ENCODE data around the gene ST6GAL1.

Gene ST6GAL1

DNA sequence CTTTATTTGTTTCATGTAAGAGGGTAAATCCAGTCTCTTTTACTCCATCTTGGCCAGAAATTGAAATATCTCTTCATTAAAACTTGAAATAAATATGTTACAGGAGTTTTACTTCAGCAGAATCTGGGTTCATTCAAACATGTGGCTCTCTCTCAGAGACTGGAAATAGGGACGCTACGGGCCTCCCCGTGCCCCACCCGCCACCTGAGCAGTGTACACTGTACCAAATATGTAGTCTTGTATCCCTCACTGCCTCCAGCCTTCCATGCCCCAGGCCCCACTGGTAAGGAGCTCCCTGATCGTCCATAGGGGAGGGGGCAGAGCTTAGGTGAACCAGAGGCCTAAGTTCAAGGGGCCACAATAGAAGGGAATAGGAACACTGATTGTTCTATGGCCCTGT is 172.9 kb downstream of the ST6GAL1 start:
- DNase-seq (ENCODE audit: low read depth in 1 of 2, low spot score in 1 of 2), result no peak

DNA sequence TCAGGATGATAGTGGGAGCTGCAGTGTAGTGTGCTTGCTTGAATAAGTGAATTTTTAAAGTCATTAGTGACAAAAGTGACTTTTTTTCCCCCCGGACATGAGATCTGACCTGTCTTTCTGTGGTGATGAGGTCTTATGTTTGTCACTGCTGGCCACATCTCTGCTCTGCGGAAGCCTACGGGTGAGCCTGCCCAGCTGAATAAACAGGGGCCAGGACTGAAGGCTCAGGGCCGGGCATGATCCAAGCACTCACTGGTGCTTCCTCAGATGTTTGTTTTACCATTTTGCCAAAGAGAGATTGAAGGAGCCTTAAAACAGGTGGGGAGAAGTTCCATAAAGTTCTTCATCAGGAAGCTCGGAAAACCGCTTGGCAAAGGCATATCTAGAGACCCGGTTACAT is 174.0 kb downstream of the ST6GAL1 start:
- no peak for DNase-seq (ENCODE audit: low read depth in 1 of 2, low spot score in 1 of 2)

DNA sequence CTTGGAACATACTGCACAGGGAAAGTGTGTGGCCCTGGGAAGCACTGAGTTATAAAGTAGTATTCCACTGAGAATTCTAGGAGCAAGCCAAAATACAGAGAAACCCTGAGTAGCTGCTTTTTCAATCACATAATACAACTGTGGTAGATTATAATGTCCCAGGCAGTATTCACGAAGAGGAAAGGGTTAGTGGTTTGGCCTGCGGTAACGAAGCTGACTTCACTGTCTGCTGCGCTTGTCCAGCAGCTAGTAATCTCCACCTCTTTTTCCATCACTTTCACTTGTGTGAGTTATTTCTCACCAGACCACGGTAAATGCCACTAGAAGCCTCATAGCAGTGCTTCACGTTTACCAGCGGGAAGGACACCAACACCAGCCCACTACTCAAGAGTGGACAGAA is 174.6 kb downstream of the ST6GAL1 start:
- DNase-seq (ENCODE audit: low read depth in 1 of 2, low spot score in 1 of 2), result no peak

DNA sequence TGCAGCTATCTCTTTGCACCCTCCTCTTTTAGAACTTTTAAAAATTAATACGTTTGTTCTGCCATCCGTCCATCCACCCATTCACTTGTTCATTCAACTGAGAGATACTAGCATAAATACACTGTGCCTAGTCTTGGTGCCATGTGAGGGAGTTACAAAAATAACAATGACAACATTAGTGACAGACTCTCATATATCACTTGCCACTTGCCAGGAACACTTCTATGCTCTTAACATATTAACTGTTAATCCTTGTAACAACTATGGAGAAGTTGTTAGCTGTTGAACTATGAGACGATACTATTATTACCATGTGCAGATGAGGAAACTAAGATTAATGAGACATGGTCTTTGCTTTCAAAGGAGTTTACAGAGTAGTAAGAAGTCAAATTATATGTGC is 175.4 kb downstream of the ST6GAL1 start:
- no peak for DNase-seq (ENCODE audit: low read depth in 1 of 2, low spot score in 1 of 2)

DNA sequence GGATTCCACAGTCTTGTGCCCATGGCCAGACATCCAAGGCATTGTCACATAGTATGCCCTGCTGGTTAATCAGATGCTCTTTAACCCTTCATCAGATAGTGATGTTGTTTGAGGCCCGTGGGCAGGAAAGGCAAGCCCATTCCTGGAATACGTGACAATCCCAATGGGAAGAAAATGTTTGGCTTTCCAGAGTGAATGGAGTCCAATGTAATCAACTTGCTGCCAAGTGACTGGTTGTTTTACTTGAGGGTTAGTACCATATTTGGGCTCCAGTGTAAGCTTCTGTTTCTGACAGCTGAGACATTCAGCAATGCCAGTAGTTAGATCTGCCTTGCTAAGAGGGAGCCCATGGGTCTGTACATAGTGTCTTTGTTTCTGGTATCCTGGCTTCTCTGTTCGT is 177.7 kb downstream of the ST6GAL1 start:
- DNase-seq (ENCODE audit: low read depth in 1 of 2, low spot score in 1 of 2), result no peak

DNA sequence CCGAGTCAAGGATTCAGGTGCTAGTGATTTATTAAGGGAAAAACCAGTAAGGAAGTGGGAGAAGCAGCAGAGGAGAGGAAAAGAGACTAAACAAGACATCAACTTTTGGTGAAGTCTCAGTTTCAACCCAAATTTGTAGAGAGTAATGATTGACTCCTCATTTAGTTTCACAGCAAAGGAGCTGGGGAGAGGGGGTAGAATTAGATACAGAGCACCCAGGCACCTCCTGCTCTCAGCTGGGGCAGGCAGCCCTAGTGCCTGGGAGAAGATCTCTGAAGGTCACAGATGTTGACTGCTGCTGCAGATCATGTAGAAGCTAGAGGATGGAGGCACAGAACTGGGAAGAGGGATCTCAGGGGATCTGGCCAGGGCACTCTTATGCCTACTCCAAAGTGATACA is 179.8 kb downstream of the ST6GAL1 start:
- DNase-seq (ENCODE audit: low read depth in 1 of 2, low spot score in 1 of 2), result no peak

DNA sequence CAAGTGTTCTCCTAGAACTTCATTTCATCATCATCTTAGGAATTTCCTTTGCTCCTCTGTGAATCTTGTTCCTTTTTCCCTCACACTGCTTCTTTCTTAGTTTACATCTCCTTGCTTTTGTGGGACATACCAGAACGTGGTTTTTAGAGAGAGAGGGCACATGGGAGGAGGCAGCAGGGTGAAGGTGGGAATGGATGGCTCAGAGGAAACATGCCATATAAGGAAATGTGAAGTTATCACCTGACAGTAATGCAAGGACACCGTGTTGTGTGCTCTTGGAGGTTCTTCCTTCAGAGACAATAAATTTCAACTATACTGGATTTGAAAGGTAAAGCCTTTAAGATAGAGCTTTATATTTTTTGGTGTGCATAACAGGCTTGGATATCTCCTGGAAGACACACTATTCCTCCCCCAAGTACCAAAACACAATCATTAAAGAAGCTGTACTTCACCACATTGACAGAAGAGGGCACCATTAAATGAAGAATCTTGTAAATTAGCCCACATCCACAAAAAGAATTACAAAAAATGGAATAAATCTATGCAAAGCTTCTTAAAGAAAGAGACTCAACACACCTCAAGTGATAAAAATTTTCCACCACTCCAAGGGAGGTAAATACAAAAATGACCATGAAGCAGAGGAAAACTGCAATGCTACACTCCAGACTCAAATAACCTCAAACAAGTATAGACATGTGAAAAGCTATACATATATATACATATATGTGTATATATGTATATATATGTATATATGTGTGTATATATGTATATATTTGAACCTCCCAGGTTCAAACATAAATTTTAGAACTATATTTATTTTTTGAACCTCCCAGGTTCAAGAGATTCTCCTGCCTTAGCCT is 182.8 kb downstream of the ST6GAL1 start:
- DNase-seq (ENCODE audit: low read depth in 1 of 2, low spot score in 1 of 2), result no peak

DNA sequence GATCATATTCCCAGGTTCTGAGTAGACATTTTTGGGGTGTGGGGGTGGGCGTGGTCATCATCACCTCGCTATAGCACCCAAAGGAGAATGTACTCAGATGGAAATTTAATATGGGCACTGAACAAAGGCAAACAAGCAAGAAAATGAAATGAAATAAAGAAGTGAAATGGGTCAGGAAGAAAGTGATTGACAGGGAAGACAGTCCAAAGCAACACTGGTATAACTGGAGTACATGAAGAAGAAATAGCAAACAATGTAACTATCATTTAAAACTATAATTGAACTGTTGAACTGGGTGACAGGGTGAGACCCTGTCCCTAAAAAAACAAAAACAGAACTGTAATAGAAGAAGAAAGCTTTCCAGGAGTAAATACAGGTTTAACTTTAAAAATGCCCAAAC is 184.2 kb downstream of the ST6GAL1 start:
- DNase-seq (ENCODE audit: low read depth in 1 of 2, low spot score in 1 of 2), result no peak

DNA sequence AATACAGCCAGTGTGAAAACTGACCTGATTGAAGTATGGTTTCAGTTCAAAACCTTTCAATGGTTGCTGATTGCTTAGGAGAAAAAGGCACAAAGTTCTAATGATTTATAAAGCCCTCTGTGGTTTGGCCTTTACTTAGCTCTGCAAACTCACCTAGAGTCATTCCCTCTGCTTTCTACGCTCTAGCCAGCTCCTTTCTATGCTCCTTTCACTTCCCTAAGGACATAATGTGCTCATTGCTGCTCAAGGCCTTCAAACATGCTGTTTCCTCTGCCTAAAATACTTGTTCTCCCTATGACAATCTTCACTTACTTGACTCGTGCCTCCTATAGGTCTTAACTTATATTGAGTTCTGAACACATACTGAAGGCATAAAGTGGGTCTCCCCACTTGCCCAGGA is 190.0 kb downstream of the ST6GAL1 start:
- no peak for DNase-seq (ENCODE audit: low read depth in 1 of 2, low spot score in 1 of 2)

DNA sequence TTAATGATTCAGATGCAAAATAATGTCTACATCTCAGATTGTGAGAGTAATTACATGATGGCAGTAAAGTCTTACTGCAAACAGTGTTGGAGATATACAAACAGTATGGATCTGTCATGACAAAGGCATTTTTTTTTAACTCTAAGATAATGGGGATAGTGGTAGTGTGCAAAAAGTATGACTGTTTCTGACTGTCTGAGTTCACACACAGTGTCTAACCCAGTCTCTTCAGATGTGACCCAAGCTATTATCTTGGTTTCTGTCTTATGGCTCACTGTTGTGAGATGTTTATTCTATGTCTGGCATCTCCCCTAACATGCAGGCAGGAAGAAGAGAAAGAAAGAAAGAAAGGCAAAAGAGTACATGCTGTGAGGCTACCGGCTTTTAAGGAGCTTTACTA is 191.9 kb downstream of the ST6GAL1 start:
- no peak for DNase-seq (ENCODE audit: low read depth in 1 of 2, low spot score in 1 of 2)

DNA sequence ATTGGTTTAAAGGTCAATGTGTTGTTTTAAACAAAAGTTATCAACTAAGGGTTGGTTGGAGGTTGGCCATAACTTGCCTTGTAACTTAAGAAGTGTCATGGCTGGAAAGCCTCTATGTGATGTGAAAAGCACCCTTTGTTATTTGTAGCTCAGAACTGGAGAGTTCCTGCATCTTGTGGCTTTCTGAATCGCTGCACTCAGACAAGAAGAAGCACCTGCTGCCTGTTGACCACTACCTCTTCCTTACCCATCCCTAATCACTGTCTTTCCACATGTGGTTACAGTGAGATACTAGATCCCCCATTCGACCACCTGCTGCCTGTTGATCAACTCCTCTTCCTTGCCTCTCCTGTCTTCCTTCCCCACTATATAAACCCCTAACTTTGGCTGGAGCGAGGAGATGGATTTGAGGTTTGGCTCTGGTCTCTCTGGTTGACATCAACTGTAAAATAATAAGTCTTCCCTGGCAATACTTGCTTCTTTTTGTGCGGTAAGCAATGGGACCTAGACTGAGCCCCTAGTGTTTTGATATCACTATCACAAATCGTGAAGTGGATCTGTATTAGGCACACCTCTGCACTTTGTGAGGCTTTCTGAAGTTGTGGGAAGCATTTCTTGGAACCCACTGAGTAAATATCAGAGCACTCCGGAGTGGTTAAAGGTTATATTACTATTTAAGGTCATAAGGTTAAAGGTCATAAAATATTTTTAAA is 195.1 kb downstream of the ST6GAL1 start:
- DNase-seq (ENCODE audit: low read depth in 1 of 2, low spot score in 1 of 2), result no peak
